GM12801 (cell line): ENCODE data around the gene SGPL1.

Experiments used
- TF ChIP-seq, protein P1 (sequence below): IDR thresholded peaks from one replicate; pipeline ENCODE4 v1.5.1; 2011; ENCODE audit warnings: control low read depth; ENCODE audit not compliant: insufficient read length; ENCODE audit errors: extremely low read depth

SGPL1 gene

GRCh38 chr10:70863470-70864160 lies 47.9 kb downstream of the SGPL1 start:
- TF ChIP-seq, protein P1, sequence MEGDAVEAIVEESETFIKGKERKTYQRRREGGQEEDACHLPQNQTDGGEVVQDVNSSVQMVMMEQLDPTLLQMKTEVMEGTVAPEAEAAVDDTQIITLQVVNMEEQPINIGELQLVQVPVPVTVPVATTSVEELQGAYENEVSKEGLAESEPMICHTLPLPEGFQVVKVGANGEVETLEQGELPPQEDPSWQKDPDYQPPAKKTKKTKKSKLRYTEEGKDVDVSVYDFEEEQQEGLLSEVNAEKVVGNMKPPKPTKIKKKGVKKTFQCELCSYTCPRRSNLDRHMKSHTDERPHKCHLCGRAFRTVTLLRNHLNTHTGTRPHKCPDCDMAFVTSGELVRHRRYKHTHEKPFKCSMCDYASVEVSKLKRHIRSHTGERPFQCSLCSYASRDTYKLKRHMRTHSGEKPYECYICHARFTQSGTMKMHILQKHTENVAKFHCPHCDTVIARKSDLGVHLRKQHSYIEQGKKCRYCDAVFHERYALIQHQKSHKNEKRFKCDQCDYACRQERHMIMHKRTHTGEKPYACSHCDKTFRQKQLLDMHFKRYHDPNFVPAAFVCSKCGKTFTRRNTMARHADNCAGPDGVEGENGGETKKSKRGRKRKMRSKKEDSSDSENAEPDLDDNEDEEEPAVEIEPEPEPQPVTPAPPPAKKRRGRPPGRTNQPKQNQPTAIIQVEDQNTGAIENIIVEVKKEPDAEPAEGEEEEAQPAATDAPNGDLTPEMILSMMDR: no peak

GRCh38 chr10:70864935-70865334 lies 49.2 kb downstream of the SGPL1 start:
- TF ChIP-seq, protein P1: no peak

- TF ChIP-seq, protein P1: no peak
Observed at GRCh38 chr10:70866424-70866823, 50.7 kb downstream of the SGPL1 start.

GRCh38 chr10:70872291-70872690 lies 56.5 kb downstream of the SGPL1 start:
- TF ChIP-seq, protein P1: no peak

DNA sequence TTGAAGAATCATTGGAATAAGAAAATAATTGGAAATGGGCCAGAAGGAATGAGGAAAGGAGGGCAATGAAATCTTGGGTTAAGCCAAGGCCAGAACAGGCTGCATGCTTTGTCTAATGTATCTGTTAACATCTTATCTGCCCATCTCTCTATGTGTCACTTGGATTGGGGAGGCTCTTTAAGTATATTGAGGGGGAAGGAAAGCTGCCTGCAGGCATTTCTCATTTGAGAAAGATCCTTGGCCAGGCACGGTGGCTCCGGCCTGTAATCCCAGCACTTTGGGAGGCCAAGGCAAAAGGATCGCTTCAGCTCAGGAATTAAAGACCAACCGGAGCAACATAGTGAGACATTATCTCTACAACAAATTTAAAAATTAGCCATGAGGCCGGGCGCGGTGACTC lies 58.3 kb downstream of the SGPL1 start:
- TF ChIP-seq, protein P1: no peak

- TF ChIP-seq, protein P1: no peak
Observed at GRCh38 chr10:70879207-70879606, 63.5 kb downstream of the SGPL1 start.

- TF ChIP-seq, protein P1: peak; percentile 35
Observed at GRCh38 chr10:70880077-70880534, 64.4 kb downstream of the SGPL1 start.
